Activated CD8-positive, alpha-beta memory T cell treated with anti-CD3 and anti-CD28 coated beads, Interleukin-2, amount 10 ng/mL, durations not matched to agents 7 days and 5 days (primary cell): ENCODE results near the gene HOXA2. TPM values are rescaled to one million over a fixed set of nuclear protein-coding genes. Genes with fewer than 3 reads are reported as not detected.

Source experiments
- ATAC-seq: fragments of 150-1000 bp; cut with Tn5 transposase; one replicate; pipeline ENCODE4 v1.10.0; 2021; ENCODE audit warnings: moderate library complexity
- CTCF ChIA-PET: fragments of 350-600 bp; sonication (Branson Sonifier 250); formaldehyde crosslinking; loops from one replicate; lab custom pipeline; 2021; ENCODE audit warnings: antibody characterized with exemption; lab: Charles Lee
- DNase-seq: peaks from one replicate; pipeline ENCODE4 v3.0.0-alpha.2; 2020
- H3K27ac Mint-ChIP-seq: one replicate; pipeline ENCODE4 v1.8.0; 2021; ENCODE audit warnings: mild to moderate bottlenecking, mixed read lengths
- H3K27me3 Mint-ChIP-seq: one replicate; pipeline ENCODE4 v1.8.0; 2021; ENCODE audit warnings: mixed read lengths
- H3K36me3 Mint-ChIP-seq: one replicate; pipeline ENCODE4 v1.8.0; 2021; ENCODE audit warnings: mild to moderate bottlenecking, mixed read lengths
- H3K4me1 Mint-ChIP-seq: one replicate; pipeline ENCODE4 v1.8.0; 2021; ENCODE audit warnings: mixed read lengths
- H3K4me3 Mint-ChIP-seq: one replicate; pipeline ENCODE4 v1.8.0; 2021; ENCODE audit warnings: mild to moderate bottlenecking, moderate library complexity, mixed read lengths
- H3K9me3 Mint-ChIP-seq: one replicate; pipeline ENCODE4 v1.8.0; 2022; ENCODE audit warnings: low read depth, mixed read lengths
- total RNA-seq, 2 experiments: library from RNA; stranded (reverse); gene quantifications; one replicate each; pipeline ENCODE4 v1.2.3, GENCODE V29; 2021

The HOXA2 gene
- total RNA-seq, 2 experiments from 2014 or later: not detected

DNA sequence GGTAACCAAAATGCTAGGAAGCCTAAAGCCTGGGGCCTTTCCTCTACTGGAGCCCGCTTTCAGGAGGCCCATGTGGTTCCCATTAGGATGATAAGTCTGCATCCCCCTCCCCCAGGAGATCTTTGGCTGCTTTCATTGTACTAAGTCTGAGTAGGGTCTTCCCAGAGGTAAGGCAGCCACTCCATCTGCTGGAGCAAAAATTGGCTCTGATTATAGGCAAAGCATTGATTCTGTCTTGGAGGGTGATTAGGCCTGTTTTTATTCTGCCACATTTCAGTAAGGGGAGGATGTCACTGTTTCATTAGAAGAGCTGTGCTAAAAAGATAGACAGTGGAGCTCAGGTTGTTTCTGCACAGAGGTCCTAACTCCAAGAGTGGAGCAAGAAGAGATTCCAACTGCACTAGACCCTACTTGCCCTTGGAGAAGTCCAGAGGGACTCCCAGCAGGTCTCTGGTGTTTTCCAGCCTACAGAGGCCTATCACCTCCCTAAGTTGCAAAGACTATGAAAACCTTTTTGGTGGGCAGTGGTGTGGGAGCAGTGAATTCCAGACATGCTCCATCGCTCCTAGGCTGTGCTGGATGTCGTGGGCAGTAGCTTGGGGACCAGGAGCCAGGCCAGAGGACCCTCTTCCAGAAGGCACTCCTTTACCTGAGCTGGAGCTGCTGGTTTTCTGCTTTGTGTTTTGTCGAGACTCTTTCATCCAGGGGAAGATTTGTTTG is 7.1 kb upstream of the HOXA2 start:
- Mint-ChIP-seq H3K9me3 (no peaks in the 10 kb centered on the region), H3K27ac (no peak overlapping the region), H3K36me3 (no peaks in the 10 kb centered on the region), H3K4me1 (no peaks in the 10 kb centered on the region), H3K27me3 (peaks cover 15% of the 10 kb centered on the region), H3K4me3 (no peak overlapping the region)
- ATAC-seq (no peak), DNase-seq (no peak)
- CTCF ChIA-PET: interaction anchor here (0.6 kb wide), 1 partner anchor 9 kb away, joined by 3 read pairs; no protein-coding TSS in a partner anchor

GRCh38 chr7:27108390-27109127 is 6.1 kb upstream of the HOXA2 start:
- CTCF ChIA-PET: no interaction called here
- Mint-ChIP-seq H3K36me3 (no peaks in the 10 kb centered on the region), H3K4me1 (no peaks in the 10 kb centered on the region), H3K9me3 (no peaks in the 10 kb centered on the region), H3K4me3 (no peak overlapping the region), H3K27me3 (peaks cover 26% of the 10 kb centered on the region), H3K27ac (no peak overlapping the region)
- no peak for ATAC-seq
- no peak for DNase-seq

DNA sequence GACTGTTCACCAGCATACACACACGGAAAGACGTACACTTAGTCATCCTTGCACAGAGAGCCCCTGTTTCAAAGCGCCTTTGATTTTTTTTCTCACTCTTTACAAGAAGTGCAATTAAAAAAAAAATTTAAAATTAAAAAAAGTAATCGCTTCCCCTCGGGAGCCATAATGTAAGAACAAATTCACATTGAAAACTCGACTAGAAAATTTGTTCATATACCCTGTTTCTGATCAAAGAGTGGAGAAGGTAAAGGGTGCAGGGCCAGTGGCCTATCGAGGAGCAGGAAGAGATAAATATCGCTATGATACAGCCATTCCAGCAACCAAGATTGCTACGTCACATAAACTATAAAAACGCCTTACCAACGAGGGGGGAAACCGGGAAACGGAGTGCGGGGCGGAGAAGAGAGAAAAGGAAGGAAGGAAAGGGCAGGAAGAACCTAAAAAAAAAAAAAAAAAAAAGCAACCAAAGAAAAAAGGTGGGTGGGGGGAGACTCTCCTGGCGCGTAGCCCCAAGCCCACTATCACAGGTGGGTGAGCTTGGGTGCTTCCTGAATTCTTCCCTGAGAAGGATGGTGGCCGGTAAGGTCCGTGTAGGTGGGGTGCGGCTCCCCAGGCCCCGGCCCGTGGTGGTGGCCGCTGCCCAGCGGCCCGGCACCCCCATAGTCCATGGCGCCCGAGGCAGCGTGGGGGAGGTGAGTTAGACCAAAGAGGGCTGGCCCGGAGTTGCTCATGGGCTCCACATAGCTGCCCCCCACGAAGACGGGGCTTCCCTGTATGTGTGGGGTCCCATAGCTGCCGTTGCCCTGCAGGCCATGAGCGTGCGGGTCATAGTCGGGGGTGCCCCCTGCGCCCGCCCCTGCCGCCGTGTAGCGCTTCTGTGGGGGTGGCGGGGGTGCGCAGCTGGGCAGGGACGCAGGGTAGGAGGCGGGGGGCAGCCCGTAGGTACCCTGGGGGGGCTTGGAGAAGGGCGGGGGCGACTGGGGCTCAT is 5.2 kb upstream of the HOXA2 start:
- CTCF ChIA-PET: no interaction called here
- Mint-ChIP-seq H3K4me1 (peaks cover 3% of the 10 kb centered on the region), H3K4me3 (no peak overlapping the region), H3K27ac (no peak overlapping the region), H3K27me3 (peaks cover 35% of the 10 kb centered on the region), H3K9me3 (no peaks in the 10 kb centered on the region), H3K36me3 (peaks cover 2% of the 10 kb centered on the region)
- ATAC-seq (no peak), DNase-seq (no peak)

- H3K27ac Mint-ChIP-seq: no peak overlapping the region
- ATAC-seq: no peak
Measured at GRCh38 chr7:27106901-27107240, 4.4 kb upstream of the HOXA2 start.

GRCh38 chr7:27106181-27106900 is 3.9 kb upstream of the HOXA2 start:
- H3K4me1 Mint-ChIP-seq: peaks cover 11% of the 10 kb centered on the region
- DNase-seq (no peak), ATAC-seq (no peak)
- no peak overlapping the region for H3K4me3 Mint-ChIP-seq
- CTCF ChIA-PET: interaction anchor here (1.2 to 2.4 kb wide), 2 partner anchors 10 to 45 kb away, joined by 3 to 6 read pairs; no protein-coding TSS in a partner anchor
- H3K36me3 Mint-ChIP-seq: peaks cover 2% of the 10 kb centered on the region
- no peaks in the 10 kb centered on the region for H3K9me3 Mint-ChIP-seq
- peaks cover 44% of the 10 kb centered on the region for H3K27me3 Mint-ChIP-seq
- no peak overlapping the region for H3K27ac Mint-ChIP-seq

More at GRCh38 chr7:27106901-27107240, 4.4 kb upstream of the HOXA2 start:
- CTCF ChIA-PET: no interaction called here
- Mint-ChIP-seq H3K36me3 (peaks cover 2% of the 10 kb centered on the region), H3K9me3 (no peaks in the 10 kb centered on the region), H3K27me3 (peaks cover 40% of the 10 kb centered on the region), H3K4me3 (no peak overlapping the region), H3K4me1 (peaks cover 7% of the 10 kb centered on the region)
- no peak for DNase-seq

GRCh38 chr7:27105301-27106031 is 3.0 kb upstream of the HOXA2 start:
- Mint-ChIP-seq H3K9me3 (no peaks in the 10 kb centered on the region), H3K27me3 (peaks cover 53% of the 10 kb centered on the region), H3K4me1 (peaks cover 11% of the 10 kb centered on the region), H3K36me3 (peaks cover 2% of the 10 kb centered on the region), H3K4me3 (no peak overlapping the region), H3K27ac (no peak overlapping the region)
- ATAC-seq (no peak), DNase-seq (no peak)
- CTCF ChIA-PET: interaction anchor here (1.2 to 2.4 kb wide), 2 partner anchors 9 to 46 kb away, joined by 3 to 6 read pairs; no protein-coding TSS in a partner anchor

DNA sequence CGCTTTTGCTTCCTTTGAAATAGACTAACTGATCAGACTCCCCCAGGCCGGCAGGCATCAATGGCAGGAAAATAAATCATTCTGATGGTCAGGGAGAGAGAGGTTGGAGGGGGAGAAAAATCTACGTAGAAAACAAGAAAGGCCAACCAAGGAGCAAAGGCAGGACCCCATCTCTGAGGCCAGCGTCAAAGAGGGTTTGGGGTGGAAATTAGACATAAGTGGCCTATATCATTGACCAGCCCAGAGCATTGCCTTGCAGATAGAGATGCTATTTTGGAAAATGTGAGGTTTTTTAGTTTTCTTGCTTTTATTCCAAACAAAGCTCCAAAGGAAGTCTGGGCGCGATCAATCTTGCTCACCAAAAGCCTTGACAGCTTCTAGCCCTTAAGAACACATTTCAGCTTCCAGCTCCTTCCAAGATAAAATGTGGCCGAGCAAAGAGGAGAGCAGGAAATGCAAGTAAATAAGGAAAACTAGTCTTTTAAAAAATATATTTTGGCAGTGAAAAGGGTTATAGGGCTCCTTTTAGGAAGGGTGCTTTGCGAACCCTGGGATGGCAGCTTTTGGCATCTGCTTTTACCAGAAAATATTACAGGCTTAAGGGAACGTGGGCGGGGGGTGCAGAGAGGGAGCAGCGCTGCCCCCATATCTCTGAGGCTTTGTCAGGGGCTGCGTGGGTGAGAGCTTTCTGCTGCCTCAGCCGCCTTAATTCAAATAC is 2.0 kb upstream of the HOXA2 start:
- CTCF ChIA-PET: interaction anchor here (2.4 kb wide), 1 partner anchor 47 kb away, joined by 6 read pairs; no protein-coding TSS in a partner anchor
- Mint-ChIP-seq H3K36me3 (peaks cover 2% of the 10 kb centered on the region), H3K4me3 (no peak overlapping the region), H3K9me3 (no peaks in the 10 kb centered on the region), H3K27ac (no peak overlapping the region), H3K4me1 (peaks cover 11% of the 10 kb centered on the region), H3K27me3 (peaks cover 62% of the 10 kb centered on the region)
- ATAC-seq: no peak
- no peak for DNase-seq

- Mint-ChIP-seq H3K4me1 (peaks cover 11% of the 10 kb centered on the region), H3K27me3 (peaks cover 71% of the 10 kb centered on the region), H3K4me3 (no peak overlapping the region), H3K36me3 (peaks cover 2% of the 10 kb centered on the region), H3K27ac (no peak overlapping the region), H3K9me3 (no peaks in the 10 kb centered on the region)
- CTCF ChIA-PET: no interaction called here
- no peak for DNase-seq
- no peak for ATAC-seq
Measured at GRCh38 chr7:27103489-27104226, 1.2 kb upstream of the HOXA2 start.

- CTCF ChIA-PET: no interaction called here
- H3K9me3 Mint-ChIP-seq: no peaks in the 10 kb centered on the region
- ATAC-seq: no peak
Measured at GRCh38 chr7:27101957-27102580, 414 bp downstream of the HOXA2 start.

DNA sequence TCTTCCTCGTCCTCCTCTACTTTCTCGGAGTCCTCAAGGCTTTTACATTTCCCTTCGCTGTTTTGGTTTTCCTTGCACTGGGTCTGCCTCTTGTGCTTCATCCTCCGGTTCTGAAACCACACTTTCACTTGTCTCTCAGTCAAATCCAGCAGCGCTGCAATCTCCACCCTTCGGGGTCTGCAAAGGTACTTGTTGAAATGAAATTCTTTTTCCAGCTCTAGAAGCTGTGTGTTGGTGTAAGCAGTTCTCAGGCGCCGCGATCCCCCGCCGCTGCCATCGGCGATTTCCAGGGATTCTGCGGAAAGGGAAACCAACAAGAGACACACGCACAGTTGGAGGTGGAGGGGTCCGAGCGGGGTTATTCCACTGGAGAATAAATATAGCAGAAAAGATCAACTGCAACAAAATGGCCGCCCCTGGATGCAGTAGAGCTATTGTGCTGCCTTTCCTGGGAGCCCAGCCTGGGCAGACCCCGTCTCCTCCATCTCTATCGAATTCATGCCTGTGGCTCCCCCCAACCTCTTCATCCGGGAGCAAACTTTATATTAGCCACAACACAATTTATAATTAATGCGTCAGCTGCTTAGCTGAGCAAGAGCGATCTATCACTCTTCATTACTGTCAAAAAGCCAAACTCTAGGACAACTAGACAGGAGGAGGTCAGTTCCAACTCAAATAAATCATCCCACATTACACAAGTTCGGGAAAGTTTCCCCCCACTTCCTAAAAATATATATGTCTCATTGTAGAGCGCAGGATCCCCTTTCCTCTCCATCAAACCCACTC is 1.1 kb downstream of the HOXA2 start:
- Mint-ChIP-seq H3K27ac (no peak overlapping the region), H3K27me3 (peaks cover 86% of the 10 kb centered on the region), H3K4me1 (peaks cover 16% of the 10 kb centered on the region), H3K4me3 (no peak overlapping the region), H3K36me3 (peaks cover 6% of the 10 kb centered on the region), H3K9me3 (no peaks in the 10 kb centered on the region)
- no peak for DNase-seq
- CTCF ChIA-PET: no interaction called here
- ATAC-seq: no peak

More at GRCh38 chr7:27101957-27102580, 414 bp downstream of the HOXA2 start:
- Mint-ChIP-seq H3K27me3 (peaks cover 86% of the 10 kb centered on the region), H3K27ac (no peak overlapping the region), H3K4me3 (no peak overlapping the region), H3K4me1 (peaks cover 15% of the 10 kb centered on the region), H3K36me3 (peaks cover 6% of the 10 kb centered on the region)
- DNase-seq: no peak
